Measurements from ENCODE around the gene STEAP3.

The STEAP3 gene

GRCh38 chr2:119198240-119198840 is 25.3 kb upstream of the STEAP3 start:
- DNase-seq: no peak

- no peak for DNase-seq
Observed at GRCh38 chr2:119201815-119202214, 21.8 kb upstream of the STEAP3 start.

DNA sequence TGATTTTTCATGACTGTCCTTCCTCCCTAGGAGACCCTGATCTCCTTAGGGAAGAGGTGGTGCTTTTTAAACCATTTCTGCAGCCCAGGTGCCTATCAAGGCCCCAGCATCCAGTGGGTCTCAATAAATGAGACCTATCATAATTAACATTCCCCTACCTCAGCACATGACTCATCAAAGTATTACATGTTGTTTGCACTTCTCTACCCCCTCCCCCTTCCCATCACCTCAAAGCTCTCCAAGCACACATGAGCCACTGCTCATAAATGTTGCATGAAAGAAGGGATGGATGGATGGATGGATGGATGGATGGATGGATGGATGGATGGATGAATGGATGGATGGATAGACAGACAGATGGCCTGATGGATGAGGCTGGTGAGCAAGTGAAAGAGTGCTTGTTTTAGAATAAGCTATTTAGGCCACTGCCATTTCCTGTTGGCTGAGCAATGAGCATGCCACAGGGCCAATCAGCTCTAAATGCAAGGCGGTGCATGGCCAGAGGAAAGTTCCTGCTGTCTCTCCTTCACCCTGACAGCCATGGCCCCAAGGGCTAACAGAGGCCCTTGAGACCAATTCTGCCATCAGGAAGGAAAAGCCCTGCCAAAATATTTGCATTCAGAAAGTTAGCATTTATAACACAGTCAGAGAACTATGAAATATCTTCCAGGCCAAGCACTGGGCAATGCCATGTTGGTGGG is 20.9 kb upstream of the STEAP3 start:
- DNase-seq: no peak

DNA sequence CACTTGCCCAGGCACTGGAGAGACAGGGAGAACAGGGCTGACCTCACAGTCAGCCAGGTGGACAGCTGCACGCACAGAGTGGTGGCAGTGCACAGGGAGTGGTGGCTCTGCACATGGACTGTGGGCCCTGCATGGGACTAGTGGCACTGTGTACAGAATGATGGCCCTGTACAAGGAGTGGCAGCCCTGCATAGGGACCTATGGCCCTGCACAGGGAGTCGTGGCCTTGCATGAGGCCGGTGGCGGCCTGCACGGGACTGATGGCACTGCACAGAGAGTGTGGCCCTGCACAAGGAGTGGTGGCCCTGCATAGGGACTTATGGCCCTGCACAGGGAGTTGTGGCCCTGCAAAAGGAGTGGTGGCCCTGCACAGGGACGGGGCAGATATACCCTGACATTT is 19.1 kb upstream of the STEAP3 start:
- DNase-seq: peak in 1 of 14 donors; percentile 21

DNA sequence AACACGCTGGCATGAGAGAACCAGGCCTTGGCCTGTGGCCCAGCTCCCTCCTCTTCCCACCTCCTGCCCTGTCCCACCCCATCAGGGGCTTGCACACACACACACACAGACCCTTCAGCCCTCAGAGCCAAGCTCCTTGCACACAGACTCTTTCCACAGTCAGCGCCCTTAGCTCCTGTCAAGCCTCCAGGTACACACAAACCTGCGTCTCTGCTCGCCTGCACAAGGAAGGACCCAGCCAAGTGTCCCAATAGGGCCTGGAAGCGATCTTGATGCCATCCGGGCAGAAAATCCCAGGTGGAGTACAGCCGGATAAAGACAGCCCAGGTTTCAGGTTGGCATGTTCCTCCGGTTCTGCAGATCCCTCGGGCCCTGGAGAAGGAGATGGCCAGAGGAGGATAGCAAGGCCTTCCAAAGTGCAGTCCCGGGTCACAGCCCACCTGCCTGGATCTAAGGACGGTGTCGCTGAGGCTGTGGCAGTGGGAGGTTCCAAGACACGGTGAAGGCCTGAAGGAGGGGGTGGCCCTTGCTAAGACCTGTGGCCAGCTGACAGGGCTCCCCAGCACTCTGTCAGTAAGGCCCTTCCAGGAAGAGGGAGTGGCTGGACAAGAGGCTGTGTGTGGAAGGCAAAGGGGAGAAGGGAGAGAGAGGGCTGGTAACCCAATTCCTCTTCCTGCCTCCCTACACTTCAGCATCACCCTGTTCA is 18.5 kb upstream of the STEAP3 start:
- peak in 1 of 14 donors; percentile 22 for DNase-seq

- no peak for DNase-seq
Observed at GRCh38 chr2:119206201-119206600, 17.4 kb upstream of the STEAP3 start.

- DNase-seq: no peak
Observed at GRCh38 chr2:119207447-119207846, 16.2 kb upstream of the STEAP3 start.

DNA sequence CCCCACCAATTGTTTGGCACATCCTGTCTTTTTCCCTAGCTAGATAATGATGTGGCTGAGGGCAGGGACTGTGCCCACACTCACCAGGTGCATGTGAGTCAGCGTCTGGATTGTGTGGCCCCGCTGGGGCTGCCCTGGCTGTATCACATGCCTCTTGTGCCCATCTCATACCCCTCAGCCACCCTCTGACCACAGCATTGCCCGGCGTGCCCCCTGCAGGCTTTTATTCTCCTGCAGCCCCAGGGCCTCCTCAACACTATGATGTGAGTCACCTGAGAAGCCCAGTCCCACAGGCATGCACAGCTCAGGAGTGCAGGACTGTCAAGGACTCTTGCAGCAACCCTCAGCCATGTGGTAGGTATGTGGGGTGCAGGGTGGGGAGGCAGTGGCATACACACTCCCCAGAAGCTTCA is 14.8 kb upstream of the STEAP3 start:
- DNase-seq: no peak

- no peak for DNase-seq
Observed at GRCh38 chr2:119212139-119212800, 11.4 kb upstream of the STEAP3 start.

DNA sequence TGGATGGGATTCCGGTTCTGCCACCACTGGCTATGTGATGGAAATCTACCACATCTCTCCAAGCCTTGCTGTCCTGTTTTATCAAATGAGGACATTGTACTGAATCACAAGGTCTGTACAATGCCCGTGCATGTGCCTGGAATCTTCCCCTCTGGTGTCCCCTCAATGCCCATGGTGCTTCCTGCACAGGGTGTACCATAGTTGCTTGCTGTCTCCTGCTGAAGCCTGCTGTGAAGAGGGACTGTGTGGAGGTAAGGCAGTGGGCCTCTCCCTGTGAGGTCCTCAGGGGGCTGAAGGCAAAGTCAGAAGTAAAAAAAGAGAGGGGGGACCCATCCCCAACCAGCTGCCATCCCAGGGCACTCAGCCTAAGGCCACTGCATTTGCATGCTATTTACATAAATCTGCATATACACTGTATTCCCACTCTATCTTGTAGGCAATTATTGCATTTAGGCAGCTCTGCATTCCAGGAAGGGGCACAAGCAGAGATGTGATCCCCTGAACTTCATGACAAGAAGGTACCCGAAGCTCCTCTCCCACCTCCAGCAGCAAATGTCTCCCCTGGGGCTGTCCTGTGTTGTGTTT is 9.1 kb upstream of the STEAP3 start:
- DNase-seq: no peak

- no peak for DNase-seq
Observed at GRCh38 chr2:119216994-119217393, 6.6 kb upstream of the STEAP3 start.

DNA sequence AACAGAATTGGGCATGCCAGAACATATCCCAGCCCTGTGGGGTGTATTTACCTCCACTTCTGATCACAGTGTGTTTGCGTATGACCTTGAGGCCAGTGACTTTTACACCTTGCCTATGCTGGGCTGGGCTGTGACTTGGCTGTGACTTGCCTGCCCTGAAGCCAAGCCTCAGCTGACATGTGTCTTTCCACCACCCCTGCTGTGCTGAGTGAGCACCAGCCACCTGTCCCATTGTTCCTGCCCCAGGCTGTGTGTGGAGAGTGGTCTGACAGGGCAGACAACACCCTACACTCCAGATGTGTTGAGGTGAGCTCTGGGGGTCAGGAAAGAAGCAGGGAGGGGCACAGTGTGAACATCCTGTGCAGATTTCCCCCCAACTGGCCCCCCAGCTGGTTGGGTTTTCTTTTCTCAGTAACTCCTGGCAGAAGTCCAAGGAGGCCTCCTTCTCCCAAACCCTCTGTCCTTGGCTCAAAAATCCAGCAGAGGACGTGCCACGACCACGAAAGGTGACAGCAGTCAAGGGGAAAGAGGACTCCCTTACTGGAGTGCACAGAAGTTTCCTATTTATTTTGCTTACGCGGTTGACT is 5.1 kb upstream of the STEAP3 start:
- peak in 2 of 14 donors; percentile 46 to 95 for DNase-seq

- no peak for DNase-seq
Observed at GRCh38 chr2:119219873-119220272, 3.8 kb upstream of the STEAP3 start.

DNA sequence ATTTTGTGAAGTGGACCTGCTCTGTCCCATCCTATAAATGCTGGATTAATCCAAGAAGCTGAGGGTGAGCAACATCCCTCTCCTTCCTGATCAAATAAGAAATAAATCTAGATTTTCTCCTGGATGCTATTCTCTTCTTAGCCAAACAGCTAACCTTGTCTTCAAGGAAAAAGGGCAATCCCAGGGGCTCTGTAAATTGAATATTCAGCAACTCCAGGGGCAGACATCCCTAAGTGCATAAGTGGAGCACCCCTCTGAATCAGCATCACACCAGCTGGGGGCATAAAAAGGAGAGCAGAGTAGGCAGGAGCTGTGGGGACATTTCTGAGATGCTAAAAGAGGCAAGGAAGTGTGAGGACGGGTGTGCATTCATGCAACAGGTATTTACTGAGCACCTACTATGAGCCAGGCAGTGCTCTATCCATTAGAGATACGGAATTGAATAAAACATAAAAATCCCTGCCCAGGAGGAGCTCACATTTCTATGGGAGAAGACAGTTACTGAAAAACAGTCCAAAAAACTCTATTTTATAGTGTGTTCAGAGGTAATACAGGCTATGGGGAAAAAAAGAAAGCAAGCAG is 2.8 kb upstream of the STEAP3 start:
- DNase-seq: no peak

- no peak for DNase-seq
Observed at GRCh38 chr2:119221609-119222008, 2.0 kb upstream of the STEAP3 start.

- peak in 1 of 14 donors; percentile 10 for DNase-seq
Observed at GRCh38 chr2:119222213-119222612, 1.4 kb upstream of the STEAP3 start.

GRCh38 chr2:119222863-119223520 is 642 bp upstream of the STEAP3 start:
- no peak for DNase-seq

DNA sequence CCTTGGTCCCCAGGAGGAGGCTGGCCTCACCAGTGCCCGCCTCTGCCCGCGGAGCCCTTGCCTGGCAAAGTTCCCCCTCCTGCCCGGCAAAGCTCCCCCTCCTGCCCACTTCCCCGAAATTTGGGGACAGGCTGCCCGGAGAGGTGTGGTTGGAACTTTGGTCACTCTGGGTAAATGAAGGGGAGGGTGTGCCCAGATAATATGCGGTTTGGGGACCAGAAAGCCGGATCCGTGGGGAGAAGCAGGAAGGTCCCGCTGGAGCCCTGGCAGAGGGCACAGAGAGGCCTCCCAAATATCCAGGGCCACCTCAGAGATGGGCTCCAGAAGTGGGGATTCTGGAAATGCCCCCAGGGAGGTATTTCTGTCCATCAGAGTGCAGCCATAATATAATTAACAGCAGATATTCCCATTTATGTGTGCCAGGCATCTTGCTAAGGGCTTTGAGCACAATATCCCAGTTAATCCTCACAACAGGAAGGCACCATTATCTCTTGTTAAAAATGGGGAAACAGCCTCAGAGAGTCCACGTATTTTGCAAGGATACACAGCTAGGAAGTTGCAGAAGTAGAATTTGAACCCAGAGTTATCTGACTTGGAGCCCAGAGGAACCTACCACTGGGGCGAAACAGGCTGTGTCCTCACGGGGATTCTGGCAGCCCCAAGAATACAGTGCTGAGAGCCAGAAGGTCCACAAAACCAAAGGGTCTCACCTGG is 914 bp downstream of the STEAP3 start:
- DNase-seq: peak in 2 of 14 donors; percentile 41 to 68

DNA sequence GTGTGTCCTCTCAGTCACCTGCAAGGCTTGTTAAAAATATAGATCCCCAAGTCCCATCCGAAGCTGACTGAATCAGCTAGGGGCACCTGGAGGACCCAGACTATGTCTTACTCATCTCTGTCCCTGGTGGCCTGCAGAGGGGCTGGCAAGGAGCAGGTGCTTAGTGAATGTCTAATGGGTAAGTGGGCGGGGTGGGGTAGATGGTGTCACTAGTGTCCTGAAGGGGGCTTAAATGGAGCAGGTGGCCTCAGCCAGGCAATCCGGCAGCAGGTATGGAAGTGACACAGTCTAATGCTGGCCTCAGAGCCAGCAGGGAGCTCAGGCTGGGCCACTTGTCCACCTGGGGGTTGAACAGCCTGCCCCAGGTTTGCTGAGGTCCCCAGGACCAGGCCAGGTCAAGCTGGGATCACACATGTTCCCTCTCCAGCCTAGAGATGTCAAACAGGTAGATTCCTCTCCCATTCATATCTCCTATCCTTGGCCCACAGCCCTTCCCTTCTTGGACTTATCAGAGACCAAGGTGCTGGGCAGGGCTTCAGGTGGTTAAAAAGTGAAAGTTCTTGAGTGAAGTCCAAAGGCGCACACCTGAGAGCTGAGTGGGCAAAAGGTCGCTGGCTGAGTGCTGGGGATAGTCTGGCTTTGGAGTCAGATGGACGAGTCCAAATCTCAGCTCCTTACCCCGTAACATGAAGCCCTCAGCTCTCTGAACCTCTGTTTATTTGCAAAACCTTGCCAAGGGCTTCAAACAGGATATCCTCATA is 1.7 kb downstream of the STEAP3 start:
- DNase-seq: peak in 1 of 14 donors; percentile 54

DNA sequence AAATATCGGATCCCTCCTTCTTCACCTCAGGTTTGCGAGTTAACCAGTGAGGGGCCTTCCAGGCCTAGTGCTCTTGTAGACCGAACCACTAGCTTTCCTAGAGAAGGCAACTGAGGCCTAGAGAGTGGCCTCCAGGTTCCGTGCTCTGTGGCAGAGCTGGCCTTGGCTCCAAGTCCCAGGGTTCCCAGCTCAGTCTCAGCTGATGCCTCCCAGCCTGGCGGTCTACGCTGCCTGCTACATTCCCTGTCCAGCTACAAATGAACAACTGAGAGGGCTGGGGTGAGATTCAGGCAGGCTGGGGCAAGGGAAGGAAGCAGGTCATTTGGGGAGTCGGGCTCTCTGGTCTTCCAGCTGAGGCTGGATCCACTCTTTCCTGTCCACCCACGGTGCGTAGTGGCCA is 2.3 kb downstream of the STEAP3 start:
- peak in 1 of 14 donors; percentile 47 for DNase-seq
